Astrocyte (in vitro differentiated cells and primary cell): Measurements from ENCODE around the gene ASB7.

ENCODE experiments used
- CTCF ChIP-seq: IDR thresholded peaks from 2 replicates; pipeline ENCODE4 v1.5.1; 2011; ENCODE audit warnings: low read depth, mild to moderate bottlenecking, inconsistent platforms, low read length, moderate library complexity; ENCODE audit not compliant: insufficient read depth
- EZH2 ChIP-seq: IDR thresholded peaks from 2 replicates; pipeline ENCODE4 v1.6.1; 2012; ENCODE audit warnings: mild to moderate bottlenecking, low read length, inconsistent platforms; ENCODE audit not compliant: insufficient read depth

GRCh38 chr15:100669260-100669659 is 66.9 kb downstream of the ASB7 start:
- TF ChIP-seq CTCF (no peak), EZH2 (no peak)
